HepG2 (cell line): ENCODE data around the gene LRRFIP2. TPM values are rescaled to one million over a fixed set of nuclear protein-coding genes. Genes with fewer than 3 reads are reported as not detected.

Experiments
- CBX2 ChIP-seq, 2 experiments: fragments of 200-600 bp in 1 of 2; sonication (generic); formaldehyde crosslinking in 1 of 2; IDR thresholded peaks; 2 replicates each; pipeline versions ENCODE4 v1.7.0 to v1.8.1; 2018 to 2022; ENCODE audit warnings: low read depth in 2 of 2, low read length in 1 of 2, mild to moderate bottlenecking in 1 of 2, missing genetic modification reagents in 1 of 2
- CENPBD1 ChIP-seq: sonication (generic); formaldehyde crosslinking; IDR thresholded peaks from 2 replicates; pipeline ENCODE4 v1.8.0; 2022; ENCODE audit warnings: missing genetic modification reagents, low read depth, mild to moderate bottlenecking, borderline replicate concordance
- ELF3 ChIP-seq: IDR thresholded peaks from 2 replicates; pipeline ENCODE4 v1.6.1; 2016; ENCODE audit warnings: missing genetic modification reagents, missing compliant biosample characterization
- ETV5 ChIP-seq: IDR thresholded peaks from 2 replicates; pipeline ENCODE4 v1.6.1; 2018; ENCODE audit warnings: missing biosample characterization, missing genetic modification reagents, inconsistent platforms, borderline replicate concordance
- GATAD1 ChIP-seq: IDR thresholded peaks from 2 replicates; pipeline ENCODE4 v1.6.1; 2016; ENCODE audit warnings: missing genetic modification reagents, missing compliant biosample characterization
- MAFK ChIP-seq, 2 experiments: IDR thresholded peaks in 1 of 2; conservative IDR thresholded peaks in 1 of 2; 2 replicates each; pipeline ENCODE4 v1.6.1; 2011; ENCODE audit warnings: improper control_type of control experiment in 2 of 2, low read length in 2 of 2
- NFKBIZ ChIP-seq: IDR thresholded peaks from 2 replicates; pipeline ENCODE4 v1.6.1; 2018; ENCODE audit warnings: missing genetic modification reagents, missing compliant biosample characterization
- NRL ChIP-seq: sonication (generic); formaldehyde crosslinking; IDR thresholded peaks from 2 replicates; pipeline ENCODE4 v1.5.0; 2020; ENCODE audit warnings: missing genetic modification reagents, mild to moderate bottlenecking, moderate library complexity, borderline replicate concordance
- RXRA ChIP-seq: sonication (generic); formaldehyde crosslinking; IDR thresholded peaks from 2 replicates; pipeline ENCODE4 v1.5.1; 2020; ENCODE audit warnings: missing genetic modification reagents
- TBL1XR1 ChIP-seq: fragments of 150-350 bp; IDR thresholded peaks from 2 replicates; pipeline ENCODE4 v1.6.1; 2014; ENCODE audit warnings: borderline replicate concordance, low read length; ENCODE audit not compliant: partially characterized antibody
- TCF7L2 ChIP-seq: IDR thresholded peaks from 2 replicates; pipeline ENCODE4 v1.6.1; 2011; ENCODE audit warnings: mild to moderate bottlenecking, low read depth, low read length, moderate library complexity
- TRIM24 ChIP-seq: sonication (generic); formaldehyde crosslinking; IDR thresholded peaks from 2 replicates; pipeline ENCODE4 v1.8.0; 2022; ENCODE audit warnings: mild to moderate bottlenecking, missing genetic modification reagents
- YEATS2 ChIP-seq: sonication (generic); formaldehyde crosslinking; IDR thresholded peaks from 2 replicates; pipeline ENCODE4 v1.4.0; 2020; ENCODE audit warnings: missing genetic modification reagents, borderline replicate concordance
- ZBTB2 ChIP-seq: sonication (generic); formaldehyde crosslinking; IDR thresholded peaks from 2 replicates; pipeline ENCODE4 v1.8.0; 2022; ENCODE audit warnings: low read depth, missing genetic modification reagents
- ZNF264 ChIP-seq: sonication (generic); formaldehyde crosslinking; IDR thresholded peaks from 2 replicates; pipeline ENCODE4 v1.4.0; 2020; ENCODE audit warnings: missing genetic modification reagents
- ZNF326 ChIP-seq: sonication (generic); formaldehyde crosslinking; IDR thresholded peaks from 2 replicates; pipeline ENCODE4 v1.4.0; 2020; ENCODE audit warnings: missing genetic modification reagents, borderline replicate concordance
- ZNF335 ChIP-seq: sonication (generic); formaldehyde crosslinking; IDR thresholded peaks from 2 replicates; pipeline ENCODE4 v1.4.0; 2020; ENCODE audit warnings: missing genetic modification reagents
- ZNF362 ChIP-seq: sonication (generic); formaldehyde crosslinking; IDR thresholded peaks from 2 replicates; pipeline ENCODE4 v1.4.0; 2020; ENCODE audit warnings: missing genetic modification reagents, mild to moderate bottlenecking, borderline replicate concordance
- ZNF615 ChIP-seq: sonication (generic); formaldehyde crosslinking; IDR thresholded peaks from 2 replicates; pipeline ENCODE4 v1.5.0; 2020; ENCODE audit warnings: mild to moderate bottlenecking, missing genetic modification reagents, borderline replicate concordance
- ZNF646 ChIP-seq: sonication (generic); formaldehyde crosslinking; IDR thresholded peaks from 2 replicates; pipeline ENCODE4 v1.9.0; 2021; ENCODE audit warnings: mild to moderate bottlenecking, missing genetic modification reagents
- polyA plus RNA-seq, 8 experiments: library from polyadenylated mRNA; depleted of rRNA in 3 of 8; stranded (reverse) in 7 of 8; unstranded in 1 of 8; fragments of >200 nt; fragmentation: Illumina TruSeq in 4 of 8; extraction: Trizol in 4 of 8; gene quantifications; 2 replicates each; pipeline versions ENCODE4 v1.2.1 to v1.2.3, GENCODE V29; 2011 to 2016; ENCODE audit warnings: low read depth in 4 of 8, missing spikeins in 1 of 8, mixed read lengths in 1 of 8; ENCODE audit not compliant: insufficient read depth in 1 of 8
- total RNA-seq, 5 experiments: library from RNA; depleted of rRNA; stranded (reverse); fragments of >200 nt; fragmentation: Illumina TruSeq; extraction: Trizol; gene quantifications; 2 replicates each; pipeline ENCODE4 v1.2.3, GENCODE V29; 2016; ENCODE audit warnings: low read depth in 1 of 5

The LRRFIP2 gene
- total and polyA plus RNA-seq, 2 of the 13 experiments (the other 11 are each of a cell fraction or from before 2014, with no cell fraction given) = 13.5 to 32.2 TPM

GRCh38 chr3:37217098-37217849 lies 42.9 kb upstream of the LRRFIP2 start (continued):
- TF ChIP-seq ZNF326 (CRISPR knock-in tag) = no peak
- TF ChIP-seq CENPBD1 (CRISPR knock-in tag) = no peak
- peak; percentile 87 for TF ChIP-seq RXRA (CRISPR knock-in tag)
- TF ChIP-seq ETV5 (CRISPR knock-in tag) = peak; percentile 70
- no peak for TF ChIP-seq TBL1XR1
- TF ChIP-seq ZNF335 (CRISPR knock-in tag) = no peak
- TF ChIP-seq NRL (CRISPR knock-in tag) = peak; percentile 86; the same call in 1 of the 2 replicates
- no peak for TF ChIP-seq ZNF646 (CRISPR knock-in tag)
- TF ChIP-seq GATAD1 = peak; percentile 52; the same call in 1 of the 2 replicates
- no peak for TF ChIP-seq ZNF615 (CRISPR knock-in tag)
- TF ChIP-seq MAFK (conservative IDR thresholded peaks at IDR 0.05 in 1 of 2, IDR thresholded peaks at IDR 0.05 in 1 of 2; ENCODE audit: low read length in 2 of 2) = no peak
- TF ChIP-seq CBX2 (IDR thresholded peaks at IDR 0.05; ENCODE audit: low read depth, low read length) = no peak
- no peak for TF ChIP-seq CBX2 (CRISPR knock-in tag; IDR thresholded peaks at IDR 0.05; ENCODE audit: low read depth)
- no peak for TF ChIP-seq TCF7L2
- TF ChIP-seq ZBTB2 = no peak
- TF ChIP-seq ELF3 (CRISPR knock-in tag) = peak; percentile 80
- no peak for TF ChIP-seq TRIM24 (CRISPR knock-in tag)
- TF ChIP-seq YEATS2 (CRISPR knock-in tag) = peak; percentile 65; the same call in 1 of the 2 replicates
- no peak for TF ChIP-seq NFKBIZ
- no peak; the same call in 1 of the 2 replicates for TF ChIP-seq ZNF264 (CRISPR knock-in tag)
- peak; percentile 60; the same call in 1 of the 2 replicates for TF ChIP-seq ZNF362 (CRISPR knock-in tag)
